HepG2 (cell line): ENCODE results near the gene USP30. TPM values are rescaled to one million over a fixed set of nuclear protein-coding genes. Genes with fewer than 3 reads are reported as not detected.

Experiments
- CCAR2 ChIP-seq: fragments of 200-400 bp; formaldehyde crosslinking; optimal IDR thresholded peaks from 2 replicates; pipeline ENCODE3; 2018; ENCODE audit warnings: low read depth, mild to moderate bottlenecking, low read length, moderate library complexity
- ERF ChIP-seq: IDR thresholded peaks from 2 replicates; pipeline ENCODE4 v1.6.1; 2018; ENCODE audit warnings: missing biosample characterization, missing genetic modification reagents
- FOXA1 ChIP-seq, 2 experiments: fragments of 450-650 bp in 1 of 2; sonication (generic) in 1 of 2; formaldehyde crosslinking in 1 of 2; IDR thresholded peaks; 2 replicates each; pipeline versions ENCODE4 v1.4.0 to v1.6.1; 2016 to 2020; ENCODE audit warnings: missing genetic modification reagents in 1 of 2
- HNF4G ChIP-seq, 2 experiments: sonication (generic) in 1 of 2; formaldehyde crosslinking in 1 of 2; IDR thresholded peaks; 2 replicates each; pipeline versions ENCODE4 v1.4.0 to v1.6.1; 2011 to 2020; ENCODE audit warnings: borderline replicate concordance in 2 of 2, low read depth in 2 of 2, mild to moderate bottlenecking in 2 of 2, low read length in 1 of 2, missing genetic modification reagents in 1 of 2, moderate library complexity in 1 of 2
- HNRNPK ChIP-seq: fragments of 200-400 bp; formaldehyde crosslinking; IDR thresholded peaks from 2 replicates; pipeline ENCODE4 v1.6.1; 2018; ENCODE audit warnings: low read length, low read depth, moderate library complexity, mild to moderate bottlenecking; ENCODE audit not compliant: poor library complexity, severe bottlenecking
- IKZF1 ChIP-seq: fragments of 450-650 bp; IDR thresholded peaks from 2 replicates; pipeline ENCODE4 v1.7.1; 2016
- MAZ ChIP-seq, 2 experiments: sonication (generic) in 1 of 2; formaldehyde crosslinking in 1 of 2; IDR thresholded peaks; 2 replicates each; pipeline versions ENCODE4 v1.5.0 to v1.6.1; 2012 to 2020; ENCODE audit warnings: low read depth in 2 of 2, mild to moderate bottlenecking in 2 of 2, borderline replicate concordance in 1 of 2, improper control_type of control experiment in 1 of 2, low read length in 1 of 2, missing genetic modification reagents in 1 of 2, moderate library complexity in 1 of 2
- MIER3 ChIP-seq: IDR thresholded peaks from 2 replicates; pipeline ENCODE4 v1.6.1; 2016; ENCODE audit warnings: missing compliant biosample characterization, borderline replicate concordance
- NRL ChIP-seq: sonication (generic); formaldehyde crosslinking; IDR thresholded peaks from 2 replicates; pipeline ENCODE4 v1.5.0; 2020; ENCODE audit warnings: missing genetic modification reagents, mild to moderate bottlenecking, moderate library complexity, borderline replicate concordance
- PCBP2 ChIP-seq: fragments of 200-400 bp; formaldehyde crosslinking; optimal IDR thresholded peaks from 2 replicates; pipeline ENCODE3; 2018; ENCODE audit warnings: low read length, low read depth; ENCODE audit not compliant: poor library complexity, severe bottlenecking
- PRPF4 ChIP-seq: fragments of 200-400 bp; formaldehyde crosslinking; IDR thresholded peaks from 2 replicates; pipeline ENCODE4 v1.6.1; 2016; ENCODE audit warnings: low read length, low read depth; ENCODE audit not compliant: poor library complexity, severe bottlenecking
- SALL1 ChIP-seq: sonication (generic); formaldehyde crosslinking; IDR thresholded peaks from 2 replicates; pipeline ENCODE4 v1.8.0; 2022; ENCODE audit warnings: mild to moderate bottlenecking, missing genetic modification reagents
- SKI ChIP-seq: fragments of 450-650 bp; IDR thresholded peaks from one replicate; pipeline ENCODE4 v1.6.1; 2018; ENCODE audit warnings: mild to moderate bottlenecking; ENCODE audit not compliant: partially characterized antibody
- ZNF383 ChIP-seq: sonication (generic); formaldehyde crosslinking; IDR thresholded peaks from 2 replicates; pipeline ENCODE4 v1.4.0; 2020; ENCODE audit warnings: missing genetic modification reagents, mild to moderate bottlenecking, borderline replicate concordance
- polyA plus RNA-seq, 8 experiments: library from polyadenylated mRNA; depleted of rRNA in 3 of 8; stranded (reverse) in 7 of 8; unstranded in 1 of 8; fragments of >200 nt; fragmentation: Illumina TruSeq in 4 of 8; extraction: Trizol in 4 of 8; gene quantifications; 2 replicates each; pipeline versions ENCODE4 v1.2.1 to v1.2.3, GENCODE V29; 2011 to 2016; ENCODE audit warnings: low read depth in 4 of 8, missing spikeins in 1 of 8, mixed read lengths in 1 of 8; ENCODE audit not compliant: insufficient read depth in 1 of 8
- total RNA-seq, 5 experiments: library from RNA; depleted of rRNA; stranded (reverse); fragments of >200 nt; fragmentation: Illumina TruSeq; extraction: Trizol; gene quantifications; 2 replicates each; pipeline ENCODE4 v1.2.3, GENCODE V29; 2016; ENCODE audit warnings: low read depth in 1 of 5
- TF ChIP-seq, protein P1 (sequence below): IDR thresholded peaks from 2 replicates; pipeline ENCODE4 v1.6.1; 2012; ENCODE audit warnings: low read depth, low read length, improper control_type of control experiment
- TF ChIP-seq, protein P2 (sequence below): sonication (generic); formaldehyde crosslinking; IDR thresholded peaks from 2 replicates; pipeline ENCODE4 v1.9.0; 2021; ENCODE audit warnings: missing genetic modification reagents, mild to moderate bottlenecking, borderline replicate concordance
- TF ChIP-seq, protein P3 (sequence below): sonication (generic); formaldehyde crosslinking; IDR thresholded peaks from 2 replicates; pipeline ENCODE4 v1.5.1; 2020; ENCODE audit warnings: mild to moderate bottlenecking, missing genetic modification reagents, borderline replicate concordance

Gene USP30
- total and polyA plus RNA-seq, 2 of the 13 experiments (the other 11 are each of a cell fraction or from before 2014, with no cell fraction given), result 11.2 to 20.8 TPM

DNA sequence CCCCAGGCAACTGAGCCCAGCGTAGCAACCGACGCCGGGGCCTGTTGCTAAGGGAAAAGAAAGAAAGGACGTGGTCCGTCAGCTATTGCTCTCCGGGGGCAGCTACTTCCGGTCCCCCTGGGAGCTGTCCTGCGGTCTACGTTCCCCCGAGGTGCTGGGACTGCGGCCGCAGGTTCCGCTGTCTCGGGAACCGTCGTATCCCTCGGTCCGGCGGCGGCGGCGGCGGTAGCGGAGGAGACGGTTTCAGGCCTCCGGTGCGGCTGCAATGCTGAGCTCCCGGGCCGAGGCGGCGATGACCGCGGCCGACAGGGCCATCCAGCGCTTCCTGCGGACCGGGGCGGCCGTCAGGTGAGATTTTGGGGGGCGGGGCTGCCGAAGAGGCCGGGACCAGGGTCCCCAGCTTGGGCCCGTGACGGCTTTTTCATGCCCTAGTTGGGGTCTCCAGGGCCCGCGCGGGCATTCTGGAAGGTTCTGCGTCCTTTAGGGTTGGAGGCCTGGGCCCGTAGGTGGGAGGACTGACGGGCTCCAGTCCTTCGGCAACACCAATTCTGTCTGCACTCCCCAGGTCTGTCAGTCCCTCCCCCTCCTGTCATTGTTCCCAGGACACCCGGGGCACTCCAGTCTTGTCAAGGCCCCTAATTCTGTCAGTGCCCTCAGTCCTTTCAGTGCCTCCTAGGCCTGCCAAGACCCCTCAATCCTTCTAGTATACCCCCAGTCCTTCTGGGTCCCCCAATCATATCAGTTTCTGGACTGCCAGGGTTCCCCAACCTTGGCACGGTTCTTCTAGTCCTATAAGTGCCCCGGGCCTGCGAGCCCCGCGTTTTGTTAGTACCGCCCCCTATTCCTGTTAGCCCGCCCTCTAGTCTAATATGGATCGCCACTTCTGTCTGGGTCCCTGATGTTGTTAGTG lies at the start of gene USP30 (continued):
- TF ChIP-seq MAZ (IDR thresholded peaks at IDR 0.05; ENCODE audit: borderline replicate concordance, low read depth, low read length) (peak; percentile 91; the same call in 1 of the 2 replicates), MAZ (CRISPR knock-in tag; IDR thresholded peaks at IDR 0.05; ENCODE audit: low read depth) (peak; percentile 67; the same call in 1 of the 2 replicates), FOXA1 (IDR thresholded peaks at IDR 0.05) (no peak), FOXA1 (CRISPR knock-in tag; IDR thresholded peaks at IDR 0.05) (0 out of 2 replicates have a peak, but pooled peaks have one; percentile 51), PRPF4 (no peak), ZNF383 (CRISPR knock-in tag) (no peak), MIER3 (CRISPR knock-in tag) (peak; percentile 80; the same call in 1 of the 2 replicates), CCAR2 (peak; percentile 90), HNF4G (IDR thresholded peaks at IDR 0.05; ENCODE audit: borderline replicate concordance, low read depth, low read length) (peak; percentile 48; the same call in 1 of the 2 replicates), HNF4G (CRISPR knock-in tag; IDR thresholded peaks at IDR 0.05; ENCODE audit: borderline replicate concordance, low read depth) (no peak), IKZF1 (no peak), NRL (peak; percentile 67), HNRNPK (no peak), PCBP2 (no peak), SALL1 (CRISPR knock-in tag) (peak; percentile 82), ERF (peak; percentile 88), SKI (peak; percentile 84)
- TF ChIP-seq, protein P1, sequence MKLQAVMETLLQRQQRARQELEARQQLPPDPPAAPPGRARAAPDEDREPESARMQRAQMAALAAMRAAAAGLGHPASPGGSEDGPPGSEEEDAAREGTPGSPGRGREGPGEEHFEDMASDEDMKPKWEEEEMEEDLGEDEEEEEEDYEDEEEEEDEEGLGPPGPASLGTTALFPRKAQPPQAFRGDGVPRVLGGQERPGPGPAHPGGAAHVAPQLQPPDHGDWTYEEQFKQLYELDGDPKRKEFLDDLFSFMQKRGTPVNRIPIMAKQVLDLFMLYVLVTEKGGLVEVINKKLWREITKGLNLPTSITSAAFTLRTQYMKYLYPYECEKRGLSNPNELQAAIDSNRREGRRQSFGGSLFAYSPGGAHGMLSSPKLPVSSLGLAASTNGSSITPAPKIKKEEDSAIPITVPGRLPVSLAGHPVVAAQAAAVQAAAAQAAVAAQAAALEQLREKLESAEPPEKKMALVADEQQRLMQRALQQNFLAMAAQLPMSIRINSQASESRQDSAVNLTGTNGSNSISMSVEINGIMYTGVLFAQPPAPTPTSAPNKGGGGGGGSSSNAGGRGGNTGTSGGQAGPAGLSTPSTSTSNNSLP, result peak; percentile 67
- TF ChIP-seq, protein P2, sequence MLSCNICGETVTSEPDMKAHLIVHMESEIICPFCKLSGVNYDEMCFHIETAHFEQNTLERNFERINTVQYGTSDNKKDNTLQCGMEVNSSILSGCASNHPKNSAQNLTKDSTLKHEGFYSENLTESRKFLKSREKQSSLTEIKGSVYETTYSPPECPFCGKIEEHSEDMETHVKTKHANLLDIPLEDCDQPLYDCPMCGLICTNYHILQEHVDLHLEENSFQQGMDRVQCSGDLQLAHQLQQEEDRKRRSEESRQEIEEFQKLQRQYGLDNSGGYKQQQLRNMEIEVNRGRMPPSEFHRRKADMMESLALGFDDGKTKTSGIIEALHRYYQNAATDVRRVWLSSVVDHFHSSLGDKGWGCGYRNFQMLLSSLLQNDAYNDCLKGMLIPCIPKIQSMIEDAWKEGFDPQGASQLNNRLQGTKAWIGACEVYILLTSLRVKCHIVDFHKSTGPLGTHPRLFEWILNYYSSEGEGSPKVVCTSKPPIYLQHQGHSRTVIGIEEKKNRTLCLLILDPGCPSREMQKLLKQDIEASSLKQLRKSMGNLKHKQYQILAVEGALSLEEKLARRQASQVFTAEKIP (CRISPR knock-in tag), result no peak
- TF ChIP-seq, protein P3, sequence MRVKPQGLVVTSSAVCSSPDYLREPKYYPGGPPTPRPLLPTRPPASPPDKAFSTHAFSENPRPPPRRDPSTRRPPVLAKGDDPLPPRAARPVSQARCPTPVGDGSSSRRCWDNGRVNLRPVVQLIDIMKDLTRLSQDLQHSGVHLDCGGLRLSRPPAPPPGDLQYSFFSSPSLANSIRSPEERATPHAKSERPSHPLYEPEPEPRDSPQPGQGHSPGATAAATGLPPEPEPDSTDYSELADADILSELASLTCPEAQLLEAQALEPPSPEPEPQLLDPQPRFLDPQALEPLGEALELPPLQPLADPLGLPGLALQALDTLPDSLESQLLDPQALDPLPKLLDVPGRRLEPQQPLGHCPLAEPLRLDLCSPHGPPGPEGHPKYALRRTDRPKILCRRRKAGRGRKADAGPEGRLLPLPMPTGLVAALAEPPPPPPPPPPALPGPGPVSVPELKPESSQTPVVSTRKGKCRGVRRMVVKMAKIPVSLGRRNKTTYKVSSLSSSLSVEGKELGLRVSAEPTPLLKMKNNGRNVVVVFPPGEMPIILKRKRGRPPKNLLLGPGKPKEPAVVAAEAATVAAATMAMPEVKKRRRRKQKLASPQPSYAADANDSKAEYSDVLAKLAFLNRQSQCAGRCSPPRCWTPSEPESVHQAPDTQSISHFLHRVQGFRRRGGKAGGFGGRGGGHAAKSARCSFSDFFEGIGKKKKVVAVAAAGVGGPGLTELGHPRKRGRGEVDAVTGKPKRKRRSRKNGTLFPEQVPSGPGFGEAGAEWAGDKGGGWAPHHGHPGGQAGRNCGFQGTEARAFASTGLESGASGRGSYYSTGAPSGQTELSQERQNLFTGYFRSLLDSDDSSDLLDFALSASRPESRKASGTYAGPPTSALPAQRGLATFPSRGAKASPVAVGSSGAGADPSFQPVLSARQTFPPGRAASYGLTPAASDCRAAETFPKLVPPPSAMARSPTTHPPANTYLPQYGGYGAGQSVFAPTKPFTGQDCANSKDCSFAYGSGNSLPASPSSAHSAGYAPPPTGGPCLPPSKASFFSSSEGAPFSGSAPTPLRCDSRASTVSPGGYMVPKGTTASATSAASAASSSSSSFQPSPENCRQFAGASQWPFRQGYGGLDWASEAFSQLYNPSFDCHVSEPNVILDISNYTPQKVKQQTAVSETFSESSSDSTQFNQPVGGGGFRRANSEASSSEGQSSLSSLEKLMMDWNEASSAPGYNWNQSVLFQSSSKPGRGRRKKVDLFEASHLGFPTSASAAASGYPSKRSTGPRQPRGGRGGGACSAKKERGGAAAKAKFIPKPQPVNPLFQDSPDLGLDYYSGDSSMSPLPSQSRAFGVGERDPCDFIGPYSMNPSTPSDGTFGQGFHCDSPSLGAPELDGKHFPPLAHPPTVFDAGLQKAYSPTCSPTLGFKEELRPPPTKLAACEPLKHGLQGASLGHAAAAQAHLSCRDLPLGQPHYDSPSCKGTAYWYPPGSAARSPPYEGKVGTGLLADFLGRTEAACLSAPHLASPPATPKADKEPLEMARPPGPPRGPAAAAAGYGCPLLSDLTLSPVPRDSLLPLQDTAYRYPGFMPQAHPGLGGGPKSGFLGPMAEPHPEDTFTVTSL (CRISPR knock-in tag), result 0 out of 2 replicates have a peak, but pooled peaks have one; percentile 17
